A673 (cell line): ENCODE data around the gene LATS2.

Experiments
- CTCF ChIP-seq: fragments of 300-800, 200-600 bp; sonication (generic); conservative IDR thresholded peaks from 2 replicates; pipeline ENCODE4 v1.5.1; 2017; ENCODE audit warnings: low read depth, mild to moderate bottlenecking, antibody characterized with exemption, low read length, moderate library complexity, mixed read lengths
- EZH2 ChIP-seq: fragments of 200-600 bp; sonication (generic); IDR thresholded peaks from 2 replicates; pipeline ENCODE4 v1.6.1; 2017; ENCODE audit warnings: borderline replicate concordance, low read depth, mild to moderate bottlenecking, mixed read lengths, antibody characterized with exemption, low read length; ENCODE audit not compliant: poor library complexity, severe bottlenecking

- no peak for TF ChIP-seq CTCF
- no peak for TF ChIP-seq EZH2
These were observed 38.8 kb upstream of the LATS2 start for GRCh38 chr13:21100211-21100610.
